Sigmoid colon (tissue), 7 donors: ENCODE data around the gene STN1. TPM values are rescaled to one million over a fixed set of nuclear protein-coding genes. Genes with fewer than 3 reads are reported as not detected.

ENCODE experiments used
- DNase-seq: peaks from one replicate; pipeline ENCODE4 v3.0.0-alpha.2; 2019
- H3K27ac ChIP-seq, 4 donors: fragments of 200-600 bp; sonication (generic); one replicate each; pipeline ENCODE4 v1.5.1; 2016 to 2019; ENCODE audit warnings: mild to moderate bottlenecking in 1 of 4
- H3K27me3 ChIP-seq, 3 donors: fragments of 200-600 bp; sonication (generic); one replicate each; pipeline ENCODE4 v1.5.1; 2019; ENCODE audit warnings: mild to moderate bottlenecking in 1 of 3
- H3K36me3 ChIP-seq, 4 donors: fragments of 200-600 bp; sonication (generic); one replicate each; pipeline ENCODE4 v1.5.1; 2016 to 2019
- H3K4me1 ChIP-seq, 4 donors: fragments of 200-600 bp; sonication (generic); one replicate each; pipeline ENCODE4 v1.5.1; 2017 to 2019
- H3K4me3 ChIP-seq, 4 donors: fragments of 200-600 bp; sonication (generic); one replicate each; pipeline ENCODE4 v1.5.1; 2017 to 2019; ENCODE audit warnings: mild to moderate bottlenecking in 2 of 4, moderate library complexity in 1 of 4
- H3K9me3 ChIP-seq, 4 donors: fragments of 200-600 bp in 3 of 4; sonication (generic) in 3 of 4; one replicate each; pipeline versions ENCODE4 v1.5.1 to v1.6.1; 2013 to 2019
- CTCF ChIP-seq, 4 experiments: fragments of 450-650 bp in 3 of 4; fragments of 200-600 bp in 1 of 4; IDR thresholded peaks; one replicate each; pipeline ENCODE4 v1.5.1; 2016 to 2019; ENCODE audit warnings: antibody characterized with exemption in 4 of 4, mild to moderate bottlenecking in 3 of 4, moderate library complexity in 2 of 4
- EP300 ChIP-seq, 4 donors: sonication (generic); formaldehyde crosslinking; IDR thresholded peaks; one replicate each; pipeline ENCODE4 v1.6.1; 2017; ENCODE audit warnings: antibody characterized with exemption in 4 of 4
- POLR2A ChIP-seq, 2 donors: fragments of 450-650 bp; IDR thresholded peaks; one replicate each; pipeline ENCODE4 v1.6.1; 2016; ENCODE audit warnings: antibody characterized with exemption in 2 of 2, mild to moderate bottlenecking in 2 of 2, moderate library complexity in 2 of 2
- POLR2AphosphoS5 ChIP-seq, 4 donors: sonication (generic); formaldehyde crosslinking; IDR thresholded peaks; one replicate each; pipeline ENCODE4 v1.6.1; 2017; ENCODE audit warnings: antibody characterized with exemption in 4 of 4
- WGBS, 2 donors: extraction: QIAGEN DNeasy Blood & Tissue Kit; methylation state at CpG; one replicate each; pipeline ENCODE4 v1.1.7; 2013; 5-methylcytosine and 5-hydroxymethylcytosine counted together
- intact Hi-C: fragments of 100-400 bp; cut with DNase I; formaldehyde crosslinking; loops from one replicate; pipeline ENCODE4 v1.15.1; 2023
- polyA plus RNA-seq, 3 donors: library from polyadenylated mRNA; stranded (reverse); fragments of 200-250 nt; gene quantifications; one replicate each; pipeline ENCODE4 v1.2.3, GENCODE V29; 2013
- total RNA-seq, 4 donors: library from RNA; depleted of rRNA; stranded (reverse); fragments of >200 nt; gene quantifications; one replicate each; pipeline ENCODE4 v1.1.0, GENCODE V29; 2016
- donor health status: healthy with polysubstance abuse.
- donor health status: Bipolar disorder and iron deficiency.
- donor health status: healthy.

Gene STN1
- total and polyA plus RNA-seq, 7 donors = 16.0 to 27.7 (median 22.4) TPM

- no peak for DNase-seq
- no peaks in the 10 kb centered on the region for H3K4me1 ChIP-seq
- WGBS, 2 donors = 90 to 91% methylated on average over 5 of the region's 5 CpGs
- H3K4me3 ChIP-seq = no peak overlapping the region
- intact Hi-C loops = no loop called here
- H3K9me3 ChIP-seq = no peaks in the 10 kb centered on the region
- no peak overlapping the region for H3K27ac ChIP-seq
- H3K27me3 ChIP-seq = no peaks in the 10 kb centered on the region
- no peak for TF ChIP-seq POLR2AphosphoS5 (IDR thresholded peaks at IDR 0.05)
- TF ChIP-seq EP300 (IDR thresholded peaks at IDR 0.05) = no peak
- TF ChIP-seq CTCF (IDR thresholded peaks at IDR 0.05) = no peak
- no peak for TF ChIP-seq POLR2A (IDR thresholded peaks at IDR 0.05)
- peaks cover 7 to 35% (median 11%) of the 10 kb centered on the region in 4 donors for H3K36me3 ChIP-seq
Observed at GRCh38 chr10:103876155-103876554, 41.8 kb downstream of the STN1 start.

GRCh38 chr10:103874730-103875129, 43.3 kb downstream of the STN1 start:
- no peak for DNase-seq
- WGBS, 2 donors = 89 to 90% methylated on average over 6 of the region's 6 CpGs
- H3K4me3 ChIP-seq = no peak overlapping the region
- H3K27me3 ChIP-seq = no peaks in the 10 kb centered on the region
- no peak overlapping the region for H3K27ac ChIP-seq
- intact Hi-C loops = no loop called here
- H3K4me1 ChIP-seq = no peaks in the 10 kb centered on the region
- no peaks in the 10 kb centered on the region for H3K9me3 ChIP-seq
- TF ChIP-seq POLR2AphosphoS5 (IDR thresholded peaks at IDR 0.05) (no peak), EP300 (IDR thresholded peaks at IDR 0.05) (no peak), POLR2A (IDR thresholded peaks at IDR 0.05) (no peak), CTCF (IDR thresholded peaks at IDR 0.05) (no peak)
- peaks cover 0 to 22% (median 3%) of the 10 kb centered on the region in 4 donors for H3K36me3 ChIP-seq

- TF ChIP-seq CTCF (IDR thresholded peaks at IDR 0.05) = no peak
- no peak for TF ChIP-seq EP300 (IDR thresholded peaks at IDR 0.05)
- TF ChIP-seq POLR2AphosphoS5 (IDR thresholded peaks at IDR 0.05) = no peak
- no peak for TF ChIP-seq POLR2A (IDR thresholded peaks at IDR 0.05)
- H3K9me3 ChIP-seq = no peaks in the 10 kb centered on the region
- WGBS, 2 donors = 88 to 89% methylated on average over 16 of the region's 16 CpGs
- no peaks in the 10 kb centered on the region for H3K36me3 ChIP-seq
- H3K4me3 ChIP-seq = no peak overlapping the region
- no peaks in the 10 kb centered on the region for H3K27me3 ChIP-seq
- H3K27ac ChIP-seq = no peak overlapping the region
- intact Hi-C loops = no loop called here
- DNase-seq = no peak
- H3K4me1 ChIP-seq = no peaks in the 10 kb centered on the region
Observed at GRCh38 chr10:103872137-103872931, 45.6 kb downstream of the STN1 start.

GRCh38 chr10:103871006-103871405, 47.0 kb downstream of the STN1 start:
- no peak overlapping the region for H3K27ac ChIP-seq
- H3K27me3 ChIP-seq = no peaks in the 10 kb centered on the region
- no peaks in the 10 kb centered on the region for H3K36me3 ChIP-seq
- intact Hi-C loops = no loop called here
- no peak overlapping the region for H3K4me3 ChIP-seq
- no peak for TF ChIP-seq POLR2A (IDR thresholded peaks at IDR 0.05)
- TF ChIP-seq POLR2AphosphoS5 (IDR thresholded peaks at IDR 0.05) = no peak
- TF ChIP-seq EP300 (IDR thresholded peaks at IDR 0.05) = no peak
- no peak for TF ChIP-seq CTCF (IDR thresholded peaks at IDR 0.05)
- no peaks in the 10 kb centered on the region for H3K9me3 ChIP-seq
- H3K4me1 ChIP-seq = no peaks in the 10 kb centered on the region
- no peak for DNase-seq
- WGBS, 2 donors = 85 to 92% methylated on average over 7 of the region's 7 CpGs
